ENCODE results near the gene ZNF488.

ZNF488 gene

DNA sequence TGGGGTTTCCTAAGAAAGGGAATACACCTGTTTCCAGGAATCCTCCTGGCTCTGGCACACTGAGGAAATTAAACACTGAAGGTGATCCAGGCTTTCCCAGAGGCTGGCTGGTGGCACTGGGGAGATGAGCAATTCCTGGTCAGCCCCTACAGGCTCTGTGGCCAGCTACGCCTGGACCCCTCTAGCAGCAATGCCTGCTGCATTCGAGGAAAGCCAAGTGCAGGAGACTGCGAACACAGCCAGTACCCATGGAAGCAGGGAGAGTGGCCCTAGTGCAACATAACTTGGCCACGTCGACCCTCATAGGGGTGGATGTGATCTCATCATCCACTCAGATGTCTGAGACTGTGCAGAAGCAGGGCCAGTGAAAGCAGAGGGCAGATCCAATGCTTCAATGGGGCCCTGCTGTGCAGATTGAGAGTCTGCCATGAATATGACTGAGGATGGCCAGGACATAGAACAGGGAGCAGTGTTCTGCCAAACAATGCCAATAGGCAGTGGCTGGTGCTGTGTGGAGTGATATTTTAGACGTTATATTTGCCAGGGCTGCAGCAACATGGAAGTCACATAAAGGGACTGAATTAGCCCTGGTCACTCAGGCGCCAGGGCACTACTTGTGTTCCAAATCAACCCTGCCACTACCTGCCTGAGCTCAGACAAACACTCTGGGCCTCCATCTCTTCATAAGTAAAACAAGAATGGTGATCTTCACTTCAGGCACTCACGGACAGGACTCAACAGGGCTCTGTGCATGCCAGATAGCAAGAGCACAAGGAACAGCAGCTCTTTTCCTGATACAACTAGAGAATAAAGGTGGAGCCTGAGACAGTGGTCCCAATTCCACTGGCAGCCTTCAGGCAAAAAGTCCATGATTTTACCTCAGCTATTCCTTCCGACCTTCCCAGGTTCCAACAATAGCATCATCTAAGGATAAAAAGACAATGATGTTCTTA lies 2.4 kb downstream of the ZNF488 start:
- DNase-seq: no peak

DNA sequence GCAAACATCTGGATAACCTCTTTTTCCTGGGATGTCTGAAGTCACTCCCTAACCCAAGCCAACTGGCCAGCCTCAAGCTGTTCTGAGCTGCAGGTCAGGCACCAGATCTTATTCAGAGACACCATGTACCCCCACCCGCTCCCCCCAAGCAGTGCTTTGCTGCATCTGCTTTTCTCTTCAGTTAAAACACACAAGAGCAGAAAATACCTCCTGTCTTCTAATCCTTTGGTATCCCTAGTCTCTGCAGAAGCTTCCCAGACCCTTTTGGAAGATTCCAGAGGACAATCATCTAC lies 3.0 kb downstream of the ZNF488 start:
- DNase-seq: no peak

DNA sequence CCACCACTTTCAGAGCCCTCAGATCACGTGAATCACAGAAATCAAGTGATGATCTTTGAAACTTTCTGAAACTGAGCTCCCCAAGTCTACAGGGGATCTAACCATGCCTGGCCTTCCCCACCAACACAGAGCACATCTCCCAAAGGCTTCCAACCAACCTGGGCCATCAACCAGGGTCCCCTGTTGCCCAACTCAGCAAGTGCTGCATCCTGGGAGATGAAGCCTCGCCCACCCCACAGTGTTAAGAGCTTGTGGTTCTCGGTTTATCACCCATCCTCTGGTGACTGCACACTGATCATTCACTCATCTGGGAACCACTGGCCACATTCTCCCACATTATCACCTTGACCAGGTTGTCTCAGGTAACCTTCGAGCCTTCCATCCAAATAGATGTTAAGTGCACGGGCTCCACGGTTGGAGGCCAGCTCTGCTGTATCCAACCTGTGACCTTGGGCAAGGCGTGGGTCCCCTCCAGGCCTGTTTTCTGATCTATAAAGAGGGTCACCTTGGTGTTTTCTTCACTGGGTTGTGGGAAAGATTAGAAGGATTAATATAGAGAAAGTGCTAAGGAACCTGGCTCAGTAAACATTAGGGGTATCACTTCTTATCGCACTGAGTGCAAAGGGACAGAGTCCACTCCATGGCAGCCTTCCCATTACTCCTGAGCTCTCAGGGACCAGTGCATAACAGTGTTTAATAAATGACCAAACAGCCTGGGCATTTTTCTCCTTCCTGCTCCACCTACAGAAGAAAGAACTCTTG lies 3.6 kb downstream of the ZNF488 start:
- no peak for DNase-seq

DNA sequence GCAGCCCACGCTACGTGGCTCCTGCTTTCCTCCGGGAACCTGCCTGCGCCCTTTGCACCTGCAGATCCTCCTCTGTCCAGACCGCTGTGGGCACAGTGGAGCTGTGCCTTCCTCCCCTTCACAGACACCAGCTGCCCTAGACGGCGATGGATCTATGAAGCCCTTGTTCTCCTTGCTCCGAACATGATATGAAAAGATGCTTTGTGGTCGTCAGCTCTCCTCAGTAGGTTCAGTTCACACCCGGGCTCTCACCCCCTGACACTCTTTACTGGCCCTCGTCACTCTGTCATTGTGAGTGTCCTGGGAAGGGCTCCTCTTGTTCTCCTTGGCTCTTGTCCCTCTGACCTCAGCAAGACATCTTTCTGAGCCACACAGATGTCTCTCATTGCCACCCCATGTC lies 4.2 kb downstream of the ZNF488 start:
- no peak for DNase-seq

DNA sequence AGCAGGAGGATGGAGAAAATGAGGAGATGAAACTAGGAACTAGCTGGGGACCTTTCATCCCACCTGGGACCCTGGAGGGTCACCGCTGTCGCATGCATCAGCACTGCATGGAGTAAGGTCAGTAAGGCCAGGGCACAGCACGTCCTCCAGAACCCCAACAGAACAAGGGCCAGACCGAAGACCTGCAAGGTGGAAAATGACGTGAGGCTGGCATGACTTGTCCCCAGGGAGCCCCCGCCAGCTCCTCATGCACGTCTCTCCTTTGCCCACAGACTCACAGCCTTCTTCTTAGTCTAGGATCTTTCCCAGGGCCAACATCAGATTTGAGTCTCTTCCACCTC lies 4.7 kb downstream of the ZNF488 start:
- no peak for DNase-seq

DNA sequence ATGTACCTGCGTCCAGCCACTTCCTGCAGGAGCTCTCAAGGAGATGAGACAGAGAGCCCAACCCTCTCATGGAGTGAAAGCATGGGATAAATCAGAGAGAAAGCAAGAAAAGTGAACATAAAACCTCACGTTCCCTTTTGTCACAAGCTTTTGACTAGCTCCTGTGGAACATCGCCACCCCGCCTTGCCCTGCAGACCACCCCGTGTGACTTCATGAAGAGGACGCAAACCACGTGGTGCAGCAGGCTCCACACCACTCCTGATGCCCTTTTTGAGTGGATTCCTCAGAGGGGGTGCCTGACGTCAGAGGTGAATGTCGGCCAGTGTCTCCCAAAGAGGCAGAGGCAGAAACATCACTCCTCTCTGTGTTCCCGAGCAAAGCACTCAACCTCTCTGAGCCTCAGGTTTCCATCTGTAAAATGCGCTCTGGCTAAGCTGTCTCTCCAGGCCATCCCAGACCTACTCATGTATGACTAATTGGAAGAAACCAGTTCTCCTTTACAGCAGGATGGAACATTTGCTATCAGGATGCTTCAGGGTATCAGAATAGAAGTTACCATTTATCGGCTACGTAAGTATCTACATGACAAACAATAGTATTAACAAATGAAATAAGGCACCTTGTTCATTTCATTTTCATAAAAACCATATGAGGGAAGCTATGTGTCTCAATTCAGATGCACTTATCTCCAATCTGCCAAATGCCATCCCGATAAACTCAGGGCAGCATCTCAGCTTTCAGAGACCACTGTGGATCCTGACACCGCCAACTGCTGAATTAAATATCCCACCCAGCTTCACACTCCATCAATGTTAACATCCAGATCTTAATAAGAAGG lies 5.3 kb downstream of the ZNF488 start:
- DNase-seq: no peak

DNA sequence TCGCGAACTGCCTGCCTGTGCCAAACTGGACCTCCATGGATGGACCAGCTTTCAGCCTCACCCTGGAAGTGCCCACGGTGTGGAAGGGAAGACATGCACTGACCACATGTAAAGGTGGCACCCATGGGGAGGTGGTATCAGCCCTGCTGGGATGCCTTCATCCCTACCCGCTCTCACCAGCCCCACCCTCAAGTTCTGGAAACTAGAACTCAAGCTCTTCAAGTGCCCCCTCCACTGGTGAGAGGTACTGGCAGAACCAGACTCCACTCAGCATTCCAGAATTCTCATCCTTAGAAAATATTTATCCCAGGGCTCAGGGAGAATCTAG lies 5.9 kb downstream of the ZNF488 start:
- DNase-seq: no peak

DNA sequence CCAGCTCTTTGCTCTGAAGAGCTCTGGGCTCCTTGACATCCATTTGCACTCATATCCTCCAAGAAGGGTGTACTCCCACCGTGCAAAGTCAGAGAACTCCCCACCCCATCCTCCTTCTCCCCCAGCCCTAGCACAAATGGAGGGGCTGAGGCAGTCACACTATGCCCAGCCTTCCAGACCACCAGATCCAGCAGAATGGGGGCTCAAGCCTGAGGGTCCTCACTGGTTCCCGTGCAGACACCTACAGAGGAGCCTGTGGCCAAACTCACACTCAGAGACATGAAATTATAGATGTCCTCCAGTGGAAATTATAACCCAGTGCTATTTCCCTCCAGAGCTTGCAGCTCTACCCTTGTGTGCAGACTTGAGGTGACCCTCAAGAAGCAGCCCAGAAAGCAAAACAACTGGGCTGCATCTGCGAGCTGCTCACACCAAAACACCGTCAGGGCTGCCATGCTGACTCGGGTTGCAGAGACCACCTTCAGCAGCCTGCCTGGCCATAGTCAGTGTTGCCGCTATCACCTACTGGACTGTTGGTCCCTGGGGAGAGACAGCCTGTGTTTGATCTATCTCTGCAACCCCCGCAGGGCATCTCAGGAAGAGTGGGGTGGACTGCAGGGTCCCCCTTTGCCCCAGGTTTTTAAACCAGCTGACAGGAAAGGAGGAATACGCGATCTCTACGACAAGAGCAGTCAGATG lies 7.4 kb downstream of the ZNF488 start:
- DNase-seq: no peak

DNA sequence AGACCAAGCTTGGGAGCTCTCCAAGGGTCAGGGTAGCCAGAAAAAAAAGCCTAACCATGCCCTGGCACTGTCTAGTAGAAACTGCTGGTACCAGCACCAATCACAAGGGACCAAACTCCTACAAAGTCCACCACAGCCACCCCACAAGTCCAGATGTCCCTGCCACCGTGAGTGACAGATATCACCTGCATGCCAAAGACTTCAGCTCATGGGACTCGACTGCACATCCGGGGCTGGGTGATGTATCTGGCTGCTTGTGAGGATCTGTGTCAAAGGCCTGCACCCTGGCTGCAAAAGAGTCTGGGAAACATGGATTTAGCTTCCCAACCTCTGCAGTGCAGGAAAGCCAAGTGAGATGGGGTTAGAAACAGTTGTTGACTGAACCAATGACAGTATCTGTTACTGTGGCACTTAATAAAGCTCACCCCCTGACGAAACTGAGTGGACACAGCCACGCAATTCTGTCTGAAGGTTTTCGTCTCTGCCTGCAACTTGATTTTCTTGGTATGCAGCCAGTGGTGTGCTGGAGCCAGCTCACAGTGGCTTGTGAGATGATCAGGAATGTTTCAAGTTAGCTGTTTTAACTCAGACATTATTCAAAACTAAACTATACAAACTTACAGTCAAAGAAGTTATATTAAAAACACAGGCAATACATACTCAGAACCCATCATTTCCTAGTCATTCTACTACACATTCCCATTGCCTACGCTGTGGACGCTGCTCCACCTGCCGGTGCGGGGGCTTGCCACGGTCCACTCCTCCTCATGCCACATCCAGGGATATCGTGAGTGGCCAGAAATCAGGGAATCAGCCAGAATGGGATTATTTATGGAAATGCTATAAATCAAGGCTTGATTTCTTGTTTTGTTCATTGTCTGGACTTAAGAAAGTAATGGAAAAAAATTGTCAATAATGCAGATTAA lies 9.2 kb downstream of the ZNF488 start:
- DNase-seq: no peak

DNA sequence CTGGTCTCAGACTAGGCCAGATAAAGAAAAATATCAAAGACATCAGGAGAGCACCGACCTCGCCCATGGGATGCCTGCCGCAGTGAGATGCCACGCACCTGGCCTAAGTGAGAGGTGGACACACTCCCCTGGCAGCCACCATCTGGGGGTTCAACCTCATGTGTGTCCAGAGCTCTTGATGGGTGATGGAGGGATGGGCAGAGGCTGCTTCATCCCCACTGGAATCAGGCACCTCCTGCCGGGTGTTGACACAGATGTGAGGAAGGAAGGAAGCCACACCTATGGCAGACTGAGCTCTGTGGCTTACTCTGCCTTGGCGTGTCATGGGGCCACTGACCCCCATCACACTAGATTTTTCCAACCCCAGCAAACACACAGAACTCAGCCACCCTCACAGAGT lies 11.4 kb downstream of the ZNF488 start:
- no peak for DNase-seq

DNA sequence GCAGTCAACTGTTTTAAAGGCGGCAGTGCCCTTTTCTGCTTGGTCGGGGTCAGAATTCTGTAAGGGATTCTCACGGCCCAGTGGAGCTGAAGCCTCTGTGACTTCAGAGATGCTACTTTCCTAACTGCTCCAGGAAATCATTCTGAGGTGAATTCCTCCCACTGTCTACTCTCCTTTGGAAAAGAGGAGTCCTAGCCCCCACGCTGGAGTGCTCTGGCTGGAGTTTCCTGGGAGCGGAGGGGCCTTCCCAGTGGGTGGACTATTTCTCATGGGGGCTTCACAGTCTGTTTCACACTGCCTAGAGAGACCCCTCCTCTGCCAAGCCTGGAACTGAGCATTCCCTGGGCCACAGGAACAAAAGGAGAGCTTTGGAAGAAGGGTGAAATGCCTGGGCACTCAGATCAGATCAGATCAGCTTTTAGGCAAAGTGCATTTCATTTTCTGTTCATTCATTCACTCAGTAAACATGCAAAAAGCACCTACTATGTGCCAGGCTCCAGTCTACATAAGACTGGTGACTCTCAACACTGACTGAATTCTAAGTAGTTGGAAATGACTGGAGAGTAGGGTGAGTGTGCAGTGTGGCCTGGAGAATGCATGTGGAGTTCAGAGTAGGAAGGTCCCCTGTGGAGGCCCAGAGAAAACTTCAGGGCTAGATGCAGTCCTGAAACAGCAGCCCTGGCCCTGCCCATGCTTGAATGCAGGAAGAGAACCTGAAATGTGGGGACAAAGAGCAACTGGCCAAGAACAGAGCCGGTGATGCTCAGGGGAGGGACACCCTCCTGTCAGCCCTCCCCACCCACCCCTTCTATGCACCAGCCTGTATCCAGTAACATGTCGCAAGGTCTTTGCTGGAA lies 12.2 kb downstream of the ZNF488 start:
- DNase-seq: no peak

DNA sequence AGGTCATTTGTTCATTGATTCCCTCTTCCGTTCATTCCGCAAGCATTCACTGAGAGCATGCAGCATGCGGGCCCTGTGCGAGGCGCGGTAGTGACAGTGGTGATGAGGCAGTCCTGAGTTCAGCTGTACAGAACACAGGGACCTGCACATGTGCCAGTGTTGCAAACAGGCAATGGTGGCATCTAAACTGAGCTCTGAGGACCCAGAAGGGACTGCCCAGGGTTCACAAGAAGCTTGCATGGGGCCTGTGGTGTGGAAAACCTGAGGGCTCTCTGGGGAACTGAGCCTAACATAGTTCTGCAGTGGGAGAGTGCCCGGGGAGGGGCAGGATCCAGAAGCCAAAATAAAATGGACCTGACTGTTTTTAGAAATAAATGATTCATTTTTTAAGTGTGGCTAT lies 13.2 kb downstream of the ZNF488 start:
- no peak for DNase-seq

DNA sequence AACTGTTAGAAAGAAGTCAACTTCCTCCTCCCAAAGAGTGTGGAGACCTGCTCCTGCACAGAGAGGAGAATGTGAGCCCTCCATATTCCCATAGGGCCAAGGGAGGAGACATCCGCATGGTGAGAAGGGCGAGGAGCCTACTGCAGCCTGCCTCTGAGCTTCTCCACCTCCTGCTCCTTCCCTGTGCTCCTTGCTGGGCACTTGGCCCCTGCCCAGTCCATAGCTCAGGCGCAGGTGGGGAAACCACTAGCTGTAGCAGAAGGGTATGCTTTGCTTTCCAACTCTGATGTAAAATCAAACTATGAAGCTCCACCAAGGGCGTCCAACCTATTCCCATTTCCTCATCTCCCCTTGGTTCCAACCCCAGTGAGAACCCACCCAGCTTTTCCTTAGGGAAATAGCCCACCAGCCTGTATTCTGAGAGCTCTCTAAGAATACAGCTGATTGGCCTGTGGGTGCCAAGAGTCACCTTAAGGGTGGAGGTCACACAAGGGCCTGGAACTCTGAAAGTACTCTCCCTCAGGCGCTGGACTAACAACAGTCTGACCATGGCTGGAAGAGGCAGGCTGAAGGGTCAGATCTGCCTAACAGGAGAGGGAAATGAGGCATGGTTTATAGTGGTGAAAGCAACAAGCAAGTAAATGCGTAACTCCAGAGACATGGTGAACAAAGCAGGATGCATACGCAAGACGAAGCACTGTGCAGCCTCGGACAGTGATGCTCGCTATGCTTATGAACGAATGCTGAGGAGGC lies 13.9 kb downstream of the ZNF488 start:
- DNase-seq: no peak

DNA sequence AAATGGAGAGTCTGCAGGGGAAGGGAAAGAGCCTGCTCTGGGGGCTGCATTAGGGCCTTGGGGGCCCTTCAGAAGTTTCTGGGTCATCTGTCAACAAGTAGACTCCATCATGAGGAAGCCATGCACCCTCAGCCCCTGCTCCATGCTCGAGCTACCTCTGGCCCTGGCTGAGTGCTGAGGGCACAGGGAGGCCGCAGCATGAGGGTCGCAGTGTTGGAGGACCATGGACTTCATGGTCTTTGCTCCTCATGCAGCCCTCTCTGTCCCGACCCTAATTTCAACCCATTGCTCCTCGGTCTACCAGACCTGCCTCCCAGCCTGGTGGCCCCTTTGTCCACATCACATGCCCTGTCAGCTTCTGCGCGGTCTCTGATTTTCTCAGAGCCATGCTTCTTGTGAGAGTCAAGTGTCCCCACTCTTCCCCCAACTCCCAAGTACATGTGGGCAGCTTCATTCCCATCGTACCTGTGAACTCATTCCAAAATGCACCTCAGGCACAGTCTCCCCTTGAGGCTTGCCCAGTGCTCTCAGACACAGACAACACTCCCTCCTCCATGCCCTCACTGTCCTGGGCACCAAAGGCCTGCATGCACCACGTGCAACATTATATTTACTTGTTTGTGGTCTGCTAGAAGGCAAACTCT lies 14.7 kb downstream of the ZNF488 start:
- DNase-seq: no peak

DNA sequence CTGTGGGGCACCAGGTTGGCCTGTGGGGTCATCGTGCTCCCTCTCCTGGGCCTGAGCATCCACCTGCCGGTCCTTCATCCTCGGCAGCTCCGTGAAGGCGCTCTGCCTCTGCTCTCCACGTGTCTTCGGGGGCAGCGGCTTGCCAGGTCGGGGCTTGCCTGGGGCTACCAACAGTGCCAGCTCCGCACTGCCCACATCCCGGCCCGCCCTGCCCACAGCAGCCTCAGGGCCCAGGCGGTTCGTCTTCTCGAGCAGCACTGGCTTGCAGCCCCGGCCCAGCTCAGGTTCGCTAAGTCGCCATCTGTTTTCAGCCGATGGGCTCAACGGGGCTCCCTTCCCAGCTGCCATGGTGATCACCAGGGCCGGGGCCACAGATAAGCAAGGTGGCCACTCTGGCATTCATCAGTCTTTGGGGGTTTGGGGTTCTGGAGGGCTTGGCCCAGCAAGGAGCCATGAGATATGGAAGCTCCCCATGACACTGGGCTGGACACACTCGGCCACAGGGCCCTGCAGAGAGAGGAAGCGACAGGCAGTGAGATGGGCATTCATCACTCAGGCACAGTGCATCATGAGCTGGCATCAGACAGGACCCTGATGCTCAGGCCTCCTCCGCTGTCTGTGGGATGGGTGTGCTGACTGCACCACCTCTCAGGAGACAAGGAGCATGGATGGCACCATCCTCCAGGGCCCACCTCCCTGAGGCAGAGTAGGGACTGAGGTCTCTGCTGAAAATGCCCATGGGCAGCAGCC lies 15.5 kb downstream of the ZNF488 start:
- DNase-seq: no peak

DNA sequence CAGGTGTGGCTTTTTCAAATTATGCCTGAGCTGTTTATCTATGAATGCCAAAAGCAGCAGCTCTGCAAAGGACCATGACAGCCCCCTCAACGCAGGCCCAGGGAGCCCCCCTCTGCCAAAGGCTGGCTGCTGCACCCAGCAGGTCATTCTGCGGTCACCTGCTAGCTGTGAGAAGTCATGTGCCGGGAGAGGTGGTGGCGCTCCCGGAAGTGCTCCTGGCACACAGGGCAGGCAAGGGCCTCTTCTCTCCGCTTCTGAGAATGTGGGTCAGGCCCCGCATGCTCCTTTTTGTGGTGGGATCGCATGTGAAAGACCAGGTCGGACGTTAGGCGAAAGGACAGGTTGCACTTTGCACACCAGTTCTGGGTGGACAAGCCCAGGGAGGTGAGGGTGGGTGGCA lies 16.4 kb downstream of the ZNF488 start:
- DNase-seq: no peak

DNA sequence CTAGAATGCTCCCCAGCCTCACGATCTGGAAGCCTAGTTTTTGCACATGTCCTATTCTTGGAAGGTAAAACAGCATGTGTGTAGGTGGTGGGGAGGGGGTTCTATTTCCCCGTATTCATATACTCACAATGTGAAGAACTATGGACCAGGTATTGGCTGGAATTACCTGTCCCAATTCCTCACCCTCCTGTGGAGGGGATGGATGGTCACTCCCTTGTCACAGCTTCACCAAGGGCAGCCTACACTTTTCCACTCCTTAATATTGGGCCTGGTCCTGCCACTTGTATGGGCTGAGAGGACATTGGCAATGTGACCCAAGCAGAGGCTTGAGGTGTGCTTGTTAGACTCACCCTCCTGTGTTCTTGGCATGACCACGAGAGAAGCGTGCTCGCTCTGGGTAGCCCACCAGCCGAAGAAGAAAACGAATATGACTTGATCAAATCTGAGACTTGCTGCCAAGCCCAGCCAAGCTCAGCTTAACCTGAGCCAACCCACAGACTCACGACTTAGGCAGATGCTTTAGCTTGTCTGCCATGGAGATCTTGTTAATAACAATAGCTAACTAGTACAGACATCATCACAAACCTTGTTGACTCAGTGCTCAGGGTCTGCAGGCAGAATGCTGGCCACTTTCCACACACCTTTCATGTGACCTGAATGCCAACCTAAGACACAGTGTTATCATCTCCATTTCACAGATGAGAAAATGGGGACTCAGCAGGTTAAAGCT lies 17.2 kb downstream of the ZNF488 start:
- DNase-seq: no peak

DNA sequence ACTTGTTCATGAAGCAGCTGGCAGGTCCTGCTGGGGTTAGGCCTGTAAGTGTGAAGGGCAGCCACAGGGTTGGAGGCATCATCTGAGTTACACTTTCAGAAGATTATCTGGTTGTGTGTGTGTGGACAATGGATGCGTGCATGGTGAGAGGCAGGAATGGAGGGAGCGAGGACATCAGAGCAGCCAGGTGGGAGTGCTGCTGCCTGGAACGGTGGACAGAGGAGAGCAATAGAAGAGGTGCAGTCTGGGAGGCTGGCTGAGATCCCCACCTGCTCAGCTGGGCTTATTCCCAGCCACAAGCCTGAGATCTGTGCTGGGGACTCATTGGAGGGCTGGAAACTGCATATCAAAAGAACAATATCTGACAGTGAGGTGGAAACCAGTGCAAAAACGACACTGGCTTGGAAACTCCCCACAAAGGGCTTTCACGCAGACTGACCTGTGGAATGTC lies 17.9 kb downstream of the ZNF488 start:
- DNase-seq: no peak

Measured in CD4-positive, alpha-beta T cell treated with Interleukin-12 subunit alpha and Interleukin-12 subunit beta, for 1 hour (primary cell).